ENCODE data around the gene MME.

- TF ChIP-seq TAF1 (IDR thresholded peaks at IDR 0.05; ENCODE audit: borderline replicate concordance, insufficient read depth, low read length) (no peak), POLR2AphosphoS5 (IDR thresholded peaks at IDR 0.05; ENCODE audit: low read depth, low read length) (no peak), FOXP2 (optimal IDR thresholded peaks at IDR 0.05; ENCODE audit: borderline replicate concordance, extremely low read depth, extremely low read length, insufficient read depth) (no peak)
- TF ChIP-seq, protein P1, sequence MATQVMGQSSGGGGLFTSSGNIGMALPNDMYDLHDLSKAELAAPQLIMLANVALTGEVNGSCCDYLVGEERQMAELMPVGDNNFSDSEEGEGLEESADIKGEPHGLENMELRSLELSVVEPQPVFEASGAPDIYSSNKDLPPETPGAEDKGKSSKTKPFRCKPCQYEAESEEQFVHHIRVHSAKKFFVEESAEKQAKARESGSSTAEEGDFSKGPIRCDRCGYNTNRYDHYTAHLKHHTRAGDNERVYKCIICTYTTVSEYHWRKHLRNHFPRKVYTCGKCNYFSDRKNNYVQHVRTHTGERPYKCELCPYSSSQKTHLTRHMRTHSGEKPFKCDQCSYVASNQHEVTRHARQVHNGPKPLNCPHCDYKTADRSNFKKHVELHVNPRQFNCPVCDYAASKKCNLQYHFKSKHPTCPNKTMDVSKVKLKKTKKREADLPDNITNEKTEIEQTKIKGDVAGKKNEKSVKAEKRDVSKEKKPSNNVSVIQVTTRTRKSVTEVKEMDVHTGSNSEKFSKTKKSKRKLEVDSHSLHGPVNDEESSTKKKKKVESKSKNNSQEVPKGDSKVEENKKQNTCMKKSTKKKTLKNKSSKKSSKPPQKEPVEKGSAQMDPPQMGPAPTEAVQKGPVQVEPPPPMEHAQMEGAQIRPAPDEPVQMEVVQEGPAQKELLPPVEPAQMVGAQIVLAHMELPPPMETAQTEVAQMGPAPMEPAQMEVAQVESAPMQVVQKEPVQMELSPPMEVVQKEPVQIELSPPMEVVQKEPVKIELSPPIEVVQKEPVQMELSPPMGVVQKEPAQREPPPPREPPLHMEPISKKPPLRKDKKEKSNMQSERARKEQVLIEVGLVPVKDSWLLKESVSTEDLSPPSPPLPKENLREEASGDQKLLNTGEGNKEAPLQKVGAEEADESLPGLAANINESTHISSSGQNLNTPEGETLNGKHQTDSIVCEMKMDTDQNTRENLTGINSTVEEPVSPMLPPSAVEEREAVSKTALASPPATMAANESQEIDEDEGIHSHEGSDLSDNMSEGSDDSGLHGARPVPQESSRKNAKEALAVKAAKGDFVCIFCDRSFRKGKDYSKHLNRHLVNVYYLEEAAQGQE (IDR thresholded peaks at IDR 0.05; ENCODE audit: insufficient read depth in 1 of 2, low read depth in 2 of 2, low read length in 2 of 2), result no peak
These were observed 14.6 kb upstream of the MME start for GRCh38 chr3:155065537-155065936.

All from PFSK-1 (cell line).